SU-DHL-6 (cell line): ENCODE results near the gene CCDC28B.
A peak's percentile ranks its signal among the peaks of the same experiment; 100 is the strongest.

ENCODE experiments used
- H2AFZ ChIP-seq: fragments of 200-600 bp; sonication (generic); 2 replicates; pipeline ENCODE4 v1.6.1; 2014; ENCODE audit warnings: low read depth, mild to moderate bottlenecking, moderate library complexity, mixed read lengths, antibody characterized with exemption, low read length; ENCODE audit not compliant: severe bottlenecking
- H3F3A ChIP-seq: fragments of 200-600 bp; shearing (Covaris generic); 2 replicates; pipeline ENCODE4 v1.6.0; 2016; ENCODE audit warnings: antibody characterized with exemption, mild to moderate bottlenecking; ENCODE audit not compliant: insufficient read depth
- H3K27ac ChIP-seq: fragments of 200-600 bp; sonication (generic); 2 replicates; pipeline ENCODE4 v1.5.1; 2016; ENCODE audit warnings: low read depth, mild to moderate bottlenecking, low read length, moderate library complexity, mixed read lengths
- H3K27me3 ChIP-seq: fragments of 200-600 bp; sonication (generic), shearing (Covaris generic); 2 replicates; pipeline ENCODE4 v1.6.0; 2014; ENCODE audit warnings: mild to moderate bottlenecking, low read length
- H3K36me3 ChIP-seq: fragments of 200-600 bp; sonication (generic); 2 replicates; pipeline ENCODE4 v1.6.1; 2014; ENCODE audit warnings: mild to moderate bottlenecking, low read length, mixed read lengths
- H3K4me2 ChIP-seq: fragments of 300-600, 200-600 bp; shearing (Covaris generic), sonication (generic); 2 replicates; pipeline ENCODE4 v1.6.0; 2014; ENCODE audit warnings: low read length, low read depth, mild to moderate bottlenecking; ENCODE audit not compliant: poor library complexity, severe bottlenecking
- H3K4me3 ChIP-seq: fragments of 200-600 bp; sonication (generic); 2 replicates; pipeline ENCODE4 v1.5.1; 2014; ENCODE audit warnings: antibody characterized with exemption, low read length, mild to moderate bottlenecking, mixed read lengths; ENCODE audit not compliant: insufficient read depth, poor library complexity, severe bottlenecking
- H3K79me2 ChIP-seq: fragments of 200-600 bp; sonication (generic); 2 replicates; pipeline ENCODE4 v1.6.1; 2014; ENCODE audit warnings: mild to moderate bottlenecking, low read length, moderate library complexity; ENCODE audit not compliant: insufficient read depth
- H3K9ac ChIP-seq: fragments of 200-600 bp; sonication (generic); 2 replicates; pipeline ENCODE4 v1.7.0; 2014; ENCODE audit warnings: mild to moderate bottlenecking, low read length
- H3K9me2 ChIP-seq: fragments of 200-600 bp; sonication (generic); replicated peaks from 2 replicates; pipeline ENCODE4 v1.6.1; 2014; ENCODE audit warnings: low read length; ENCODE audit not compliant: insufficient read depth
- H3K9me3 ChIP-seq: fragments of 200-600 bp; sonication (generic); 2 replicates; pipeline ENCODE4 v1.6.1; 2014; ENCODE audit warnings: low read length, mixed read lengths; ENCODE audit not compliant: insufficient read depth
- H4K20me1 ChIP-seq: fragments of 200-600 bp; sonication (generic); 2 replicates; pipeline ENCODE4 v1.6.1; 2014; ENCODE audit warnings: low read depth, mild to moderate bottlenecking, antibody characterized with exemption, low read length, moderate library complexity, mixed read lengths
- EZH2phosphoT487 ChIP-seq: fragments of 200-600 bp; sonication (generic), shearing (Covaris generic); conservative IDR thresholded peaks from 2 replicates; pipeline ENCODE4 v1.6.1; 2018; ENCODE audit warnings: mild to moderate bottlenecking, antibody characterized with exemption, low read length, moderate library complexity, mixed read lengths
- TF ChIP-seq, protein P1 (sequence below): fragments of 200-600 bp; sonication (generic); IDR thresholded peaks from one replicate; pipeline ENCODE4 v1.5.1; 2017; ENCODE audit warnings: antibody characterized with exemption, mild to moderate bottlenecking, low read length, moderate library complexity; ENCODE audit not compliant: insufficient read depth, poor library complexity, severe bottlenecking

Gene CCDC28B

DNA sequence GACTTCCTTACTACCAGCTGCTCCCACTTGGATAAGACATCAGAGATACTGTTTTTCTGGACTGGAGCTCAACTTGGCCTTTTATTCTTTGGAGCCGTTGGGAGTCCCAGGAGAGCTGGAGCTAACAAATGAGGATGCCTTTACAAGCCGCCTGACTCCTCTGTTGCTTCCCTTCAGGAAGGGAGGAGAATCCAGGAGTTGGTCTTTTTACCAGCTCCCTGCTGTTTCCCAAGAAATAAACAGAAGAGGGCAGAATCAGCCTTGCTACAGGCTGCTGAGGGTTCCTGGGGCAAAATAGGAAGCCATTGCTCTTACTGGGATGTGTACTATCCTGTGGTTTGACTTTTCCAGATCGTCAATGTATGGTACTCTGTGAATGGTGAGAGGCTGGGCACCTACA lies 23.3 kb downstream of the CCDC28B start:
- TF ChIP-seq, protein P1, sequence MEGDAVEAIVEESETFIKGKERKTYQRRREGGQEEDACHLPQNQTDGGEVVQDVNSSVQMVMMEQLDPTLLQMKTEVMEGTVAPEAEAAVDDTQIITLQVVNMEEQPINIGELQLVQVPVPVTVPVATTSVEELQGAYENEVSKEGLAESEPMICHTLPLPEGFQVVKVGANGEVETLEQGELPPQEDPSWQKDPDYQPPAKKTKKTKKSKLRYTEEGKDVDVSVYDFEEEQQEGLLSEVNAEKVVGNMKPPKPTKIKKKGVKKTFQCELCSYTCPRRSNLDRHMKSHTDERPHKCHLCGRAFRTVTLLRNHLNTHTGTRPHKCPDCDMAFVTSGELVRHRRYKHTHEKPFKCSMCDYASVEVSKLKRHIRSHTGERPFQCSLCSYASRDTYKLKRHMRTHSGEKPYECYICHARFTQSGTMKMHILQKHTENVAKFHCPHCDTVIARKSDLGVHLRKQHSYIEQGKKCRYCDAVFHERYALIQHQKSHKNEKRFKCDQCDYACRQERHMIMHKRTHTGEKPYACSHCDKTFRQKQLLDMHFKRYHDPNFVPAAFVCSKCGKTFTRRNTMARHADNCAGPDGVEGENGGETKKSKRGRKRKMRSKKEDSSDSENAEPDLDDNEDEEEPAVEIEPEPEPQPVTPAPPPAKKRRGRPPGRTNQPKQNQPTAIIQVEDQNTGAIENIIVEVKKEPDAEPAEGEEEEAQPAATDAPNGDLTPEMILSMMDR, result no peak
- no peak for TF ChIP-seq EZH2phosphoT487
- Histone ChIP-seq H3K27ac (no peak overlapping the region), H3K4me3 (no peak overlapping the region), H4K20me1 (no peaks in the 10 kb centered on the region), H3K9me3 (no peaks in the 10 kb centered on the region), H3K9me2 (no peaks in the 10 kb centered on the region), H3K9ac (peak overlapping the region; percentile 94), H3K36me3 (peaks cover 4% of the 10 kb centered on the region; the same call in 1 of the 2 replicates), H3F3A (no peaks in the 10 kb centered on the region), H3K4me2 (peak overlapping the region; percentile 98), H3K27me3 (no peaks in the 10 kb centered on the region), H2AFZ (no peak overlapping the region), H3K79me2 (peaks cover 22% of the 10 kb centered on the region)

DNA sequence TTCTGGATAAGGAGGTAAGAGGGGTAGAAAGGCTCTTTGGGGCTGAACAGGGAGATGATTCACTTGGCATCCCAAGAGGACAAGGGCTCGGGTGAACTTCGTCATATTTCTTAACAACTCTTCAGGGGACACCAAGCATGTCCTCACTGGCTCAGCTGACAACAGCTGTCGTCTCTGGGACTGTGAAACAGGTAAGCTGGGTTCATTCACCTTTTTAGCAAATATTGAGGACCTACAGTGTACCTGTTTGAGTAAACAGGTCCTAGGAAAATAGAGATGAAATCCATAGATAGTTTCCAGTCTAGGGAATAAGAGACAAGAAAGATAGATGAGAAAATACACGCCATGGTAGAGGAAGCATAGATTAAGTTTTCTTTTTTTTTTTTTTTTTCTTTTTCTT lies 23.9 kb downstream of the CCDC28B start:
- H3K36me3 ChIP-seq, result peaks cover 4% of the 10 kb centered on the region; the same call in 1 of the 2 replicates
- H4K20me1 ChIP-seq, result no peaks in the 10 kb centered on the region
- peaks cover 22% of the 10 kb centered on the region for H3K79me2 ChIP-seq
- no peak overlapping the region for H3K4me3 ChIP-seq
- H3K9me2 ChIP-seq, result no peaks in the 10 kb centered on the region
- no peak overlapping the region for H3K27ac ChIP-seq
- no peak overlapping the region for H2AFZ ChIP-seq
- no peaks in the 10 kb centered on the region for H3K27me3 ChIP-seq
- no peak overlapping the region for H3K9ac ChIP-seq
- TF ChIP-seq, protein P1, result no peak
- TF ChIP-seq EZH2phosphoT487, result no peak
- H3F3A ChIP-seq, result no peaks in the 10 kb centered on the region
- no peaks in the 10 kb centered on the region for H3K9me3 ChIP-seq
- no peak overlapping the region for H3K4me2 ChIP-seq

DNA sequence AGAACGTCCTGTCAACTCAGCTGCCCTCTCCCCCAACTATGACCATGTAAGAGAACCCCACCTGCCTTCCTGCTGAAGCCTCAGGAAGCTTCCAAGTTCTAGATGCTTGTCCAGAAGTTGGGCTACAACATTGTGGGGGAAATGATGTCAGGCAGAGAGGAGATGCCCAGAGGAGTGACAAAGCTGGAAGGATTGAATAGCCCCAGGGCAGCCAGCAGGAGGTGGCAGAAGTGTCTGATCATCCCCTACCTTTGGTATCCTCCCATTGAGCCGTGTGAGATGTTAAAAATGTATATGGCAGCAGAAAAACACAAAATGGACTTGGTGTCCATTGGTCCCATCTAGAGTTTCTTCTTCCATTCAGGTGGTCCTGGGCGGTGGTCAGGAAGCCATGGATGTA lies 28.4 kb downstream of the CCDC28B start:
- no peaks in the 10 kb centered on the region for H3K27me3 ChIP-seq
- no peak overlapping the region for H3K4me2 ChIP-seq
- no peaks in the 10 kb centered on the region for H3F3A ChIP-seq
- peaks cover 4% of the 10 kb centered on the region; the same call in 1 of the 2 replicates for H3K36me3 ChIP-seq
- H4K20me1 ChIP-seq, result no peaks in the 10 kb centered on the region
- H3K9me3 ChIP-seq, result no peaks in the 10 kb centered on the region
- peaks cover 7% of the 10 kb centered on the region for H3K79me2 ChIP-seq
- no peak overlapping the region for H3K27ac ChIP-seq
- H2AFZ ChIP-seq, result no peak overlapping the region
- no peak overlapping the region for H3K9ac ChIP-seq
- no peaks in the 10 kb centered on the region for H3K9me2 ChIP-seq
- TF ChIP-seq, protein P1, result no peak
- TF ChIP-seq EZH2phosphoT487, result no peak
- no peak overlapping the region for H3K4me3 ChIP-seq
